NCI-H748 treated with DMSO at 0.1 percent for 48 hours (cell line): ENCODE data around the gene MGLL.

ENCODE experiments used
- DNase-seq: peaks from one replicate; lab custom pipeline; 2025; lab: John Stamatoyannopoulos, UW

The MGLL gene

GRCh38 chr3:127809611-127810010, 12.7 kb downstream of the MGLL start:
- DNase-seq = no peak

- no peak for DNase-seq
Observed at GRCh38 chr3:127809211-127809610, 13.1 kb downstream of the MGLL start.

- DNase-seq = no peak
Observed at GRCh38 chr3:127808197-127808596, 14.1 kb downstream of the MGLL start.

- no peak for DNase-seq
Observed at GRCh38 chr3:127805026-127805753, 17.1 kb downstream of the MGLL start.

GRCh38 chr3:127804141-127804540, 18.2 kb downstream of the MGLL start:
- no peak for DNase-seq

- DNase-seq = no peak
Observed at GRCh38 chr3:127803619-127804018, 18.7 kb downstream of the MGLL start.

- no peak for DNase-seq
Observed at GRCh38 chr3:127802606-127803005, 19.7 kb downstream of the MGLL start.

GRCh38 chr3:127801731-127802313, 20.5 kb downstream of the MGLL start:
- no peak for DNase-seq

- DNase-seq = no peak
Observed at GRCh38 chr3:127800508-127800907, 21.8 kb downstream of the MGLL start.

GRCh38 chr3:127799476-127800222, 22.7 kb downstream of the MGLL start:
- no peak for DNase-seq

GRCh38 chr3:127798716-127799115, 23.6 kb downstream of the MGLL start:
- DNase-seq = no peak

GRCh38 chr3:127796831-127797150, 25.5 kb downstream of the MGLL start:
- no peak for DNase-seq

GRCh38 chr3:127796045-127796830, 26.1 kb downstream of the MGLL start:
- no peak for DNase-seq

- DNase-seq = no peak
Observed at GRCh38 chr3:127794972-127795371, 27.3 kb downstream of the MGLL start.

- DNase-seq = no peak
Observed at GRCh38 chr3:127794402-127794801, 27.9 kb downstream of the MGLL start.

- DNase-seq = no peak
Observed at GRCh38 chr3:127792541-127793292, 29.6 kb downstream of the MGLL start.

GRCh38 chr3:127791221-127791913, 30.9 kb downstream of the MGLL start:
- DNase-seq = no peak

GRCh38 chr3:127790882-127791183, 31.5 kb downstream of the MGLL start:
- DNase-seq = no peak

- no peak for DNase-seq
Observed at GRCh38 chr3:127789990-127790881, 32.1 kb downstream of the MGLL start.

- no peak for DNase-seq
Observed at GRCh38 chr3:127789051-127789450, 33.3 kb downstream of the MGLL start.
